K562 (cell line): ENCODE results near the gene ACCSL. TPM values are rescaled to one million over a fixed set of nuclear protein-coding genes. Genes with fewer than 3 reads are reported as not detected.

ENCODE experiments used
- ATAC-seq: fragments of 200-7000 bp; cut with Tn5 transposase; 3 replicates; pipeline ENCODE4 v1.9.1; 2020; ENCODE audit warnings: moderate library complexity
- BruUV-seq: library from RNA; stranded (reverse); fragments of 400-500 nt; replicated peaks from 2 replicates; lab custom pipeline; 2021; lab: Mats Ljungman, UMichigan
- CTCF ChIA-PET: fragments of 300-600 bp; formaldehyde crosslinking; extraction: SDS; loops from one replicate; lab custom pipeline; 2021; ENCODE audit warnings: low intra/inter-chr PET ratio; lab: Yijun Ruan, JAX
- POLR2A ChIA-PET: fragments of 300-600, 350-650 bp; sonication (Branson Sonifier 250); formaldehyde crosslinking; extraction: SDS; loops from one replicate; lab custom pipeline; 2021; ENCODE audit warnings: antibody characterized with exemption, inconsistent platforms; lab: Yijun Ruan, JAX
- DNase-seq, 4 experiments: peaks; one replicate each; pipeline versions ENCODE4 v3.0.0 to v3.0.0-alpha.2; 2011 to 2018; ENCODE audit warnings: low spot score in 3 of 4, mixed read lengths in 3 of 4; ENCODE audit errors: extremely low read depth in 1 of 4
- FAIRE-seq: peaks from 2 replicates; lab custom pipeline; 2011; peaks lifted over from hg19 to GRCh38; lab: Jason Lieb, UNC
- H2AFZ ChIP-seq: 2 replicates; pipeline ENCODE4 v1.6.0; 2011; ENCODE audit warnings: low read depth, low read length, control low read depth, inconsistent platforms
- H3K27ac ChIP-seq: fragments of 200-600 bp; 3 replicates; pipeline ENCODE4 v1.8.0; 2011; ENCODE audit warnings: low read depth, mild to moderate bottlenecking, control low read depth, inconsistent platforms, low read length, moderate library complexity, mixed read lengths; ENCODE audit errors: extremely low read depth
- H3K27me3 ChIP-seq, 2 experiments: fragments of 300-600 bp in 1 of 2; 2 replicates in 1 of 2; 3 replicates in 1 of 2; pipeline versions ENCODE4 v1.6.0 to v1.8.0; 2011; ENCODE audit warnings: inconsistent platforms in 2 of 2, low read length in 2 of 2, mild to moderate bottlenecking in 1 of 2, mixed read lengths in 1 of 2, moderate library complexity in 1 of 2; ENCODE audit not compliant: control insufficient read depth in 2 of 2, insufficient read depth in 2 of 2
- H3K36me3 ChIP-seq: fragments of 300-600 bp; 3 replicates; pipeline ENCODE4 v1.8.0; 2011; ENCODE audit warnings: mild to moderate bottlenecking, low read length, inconsistent platforms; ENCODE audit not compliant: control insufficient read depth, insufficient read depth
- H3K4me1 ChIP-seq, 2 experiments: fragments of 200-600 bp in 1 of 2; replicated peaks in 1 of 2; 2 replicates in 1 of 2; 3 replicates in 1 of 2; pipeline versions ENCODE4 v1.5.1 to v1.8.0; 2011; ENCODE audit warnings: inconsistent platforms in 2 of 2, low read length in 2 of 2, mild to moderate bottlenecking in 1 of 2, mixed read lengths in 1 of 2, moderate library complexity in 1 of 2; ENCODE audit not compliant: control insufficient read depth in 2 of 2, insufficient read depth in 2 of 2
- H3K4me2 ChIP-seq: 2 replicates; pipeline ENCODE4 v1.6.1; 2011; ENCODE audit warnings: low read length, control low read depth, inconsistent platforms, mixed read lengths; ENCODE audit not compliant: insufficient read depth
- H3K4me3 ChIP-seq: fragments of 200-600 bp; sonication (generic), shearing (Covaris generic); 2 replicates; pipeline ENCODE4 v1.5.1; 2016; ENCODE audit warnings: control low read depth, inconsistent platforms
- H3K79me2 ChIP-seq: fragments of 200-600 bp; 3 replicates; pipeline ENCODE4 v1.8.0; 2011; ENCODE audit warnings: low read length, inconsistent platforms; ENCODE audit not compliant: control insufficient read depth, insufficient read depth
- H3K9ac ChIP-seq, 2 experiments: 2 replicates each; pipeline versions ENCODE4 v1.6.0 to v1.6.1; 2011; ENCODE audit warnings: low read depth in 2 of 2, low read length in 2 of 2, control low read depth in 1 of 2, inconsistent platforms in 1 of 2, mild to moderate bottlenecking in 1 of 2, mixed read lengths in 1 of 2; ENCODE audit not compliant: insufficient read depth in 1 of 2
- H3K9me1 ChIP-seq: one replicate; pipeline ENCODE4 v1.6.0; 2011; ENCODE audit warnings: inconsistent platforms, mild to moderate bottlenecking, low read length, moderate library complexity; ENCODE audit not compliant: control insufficient read depth, insufficient read depth
- H3K9me3 ChIP-seq: replicated peaks from 2 replicates; pipeline ENCODE4 v1.5.1; 2011; ENCODE audit warnings: low read depth, low read length, inconsistent platforms; ENCODE audit not compliant: control insufficient read depth, insufficient read depth
- H4K20me1 ChIP-seq: replicated peaks from 2 replicates; pipeline ENCODE4 v1.6.1; 2011; ENCODE audit warnings: low read length, inconsistent platforms, mixed read lengths; ENCODE audit not compliant: control insufficient read depth, insufficient read depth
- CHD2 ChIP-seq: IDR thresholded peaks from 2 replicates; pipeline ENCODE4 v1.6.1; 2011; ENCODE audit warnings: low read depth, low read length
- JUN ChIP-seq, 2 experiments: sonication (generic) in 1 of 2; formaldehyde crosslinking in 1 of 2; IDR thresholded peaks; 2 replicates each; pipeline versions ENCODE4 v1.6.1 to v1.8.0; 2012 to 2022; ENCODE audit warnings: borderline replicate concordance in 2 of 2, mild to moderate bottlenecking in 2 of 2, improper control_type of control experiment in 1 of 2, low read depth in 1 of 2, low read length in 1 of 2, missing genetic modification reagents in 1 of 2
- MAFK ChIP-seq: IDR thresholded peaks from 2 replicates; pipeline ENCODE4 v1.6.1; 2011; ENCODE audit warnings: low read length, improper control_type of control experiment
- NFE2L1 ChIP-seq: fragments of 450-650 bp; IDR thresholded peaks from 2 replicates; pipeline ENCODE4 v1.6.1; 2016; ENCODE audit warnings: missing genetic modification characterization, low read depth, mild to moderate bottlenecking, missing compliant biosample characterization, moderate library complexity, borderline replicate concordance
- NR2C2 ChIP-seq, 2 experiments: fragments of 200-800 bp in 1 of 2; sonication (Bioruptor generic) in 1 of 2; sonication (generic) in 1 of 2; formaldehyde crosslinking in 1 of 2; IDR thresholded peaks; 2 replicates each; pipeline versions ENCODE4 v1.6.1 to v1.8.0; 2016 to 2022; ENCODE audit warnings: mild to moderate bottlenecking in 1 of 2, missing compliant biosample characterization in 1 of 2, missing genetic modification characterization in 1 of 2, missing genetic modification reagents in 1 of 2
- RBBP5 ChIP-seq: fragments of 200-600 bp; sonication (generic); IDR thresholded peaks from 2 replicates; pipeline ENCODE4 v1.6.1; 2012; ENCODE audit warnings: borderline replicate concordance, mild to moderate bottlenecking, low read length, control low read depth, inconsistent platforms; ENCODE audit not compliant: insufficient read depth, poor library complexity, severe bottlenecking
- SMAD3 ChIP-seq: fragments of 450-650 bp; formaldehyde crosslinking; conservative IDR thresholded peaks from 2 replicates; pipeline ENCODE4 v1.4.0; 2020; ENCODE audit warnings: mild to moderate bottlenecking
- SMAD4 ChIP-seq: fragments of 250-450 bp; sonication (Bioruptor Pico); conservative IDR thresholded peaks from 2 replicates; pipeline ENCODE4 v1.8.0; 2021; ENCODE audit warnings: inconsistent platforms, mild to moderate bottlenecking, moderate library complexity
- SMARCB1 ChIP-seq: IDR thresholded peaks from 2 replicates; pipeline ENCODE4 v1.6.1; 2011; ENCODE audit warnings: improper control_type of control experiment, low read depth; ENCODE audit not compliant: insufficient read length
- STAG1 ChIP-seq: sonication (generic); formaldehyde crosslinking; IDR thresholded peaks from 2 replicates; pipeline ENCODE4 v1.5.0; 2020; ENCODE audit warnings: missing genetic modification reagents, borderline replicate concordance
- ZNF778 ChIP-seq: fragments of 450-650 bp; formaldehyde crosslinking; IDR thresholded peaks from 2 replicates; pipeline ENCODE4 v1.4.0; 2020; ENCODE audit warnings: mild to moderate bottlenecking, moderate library complexity
- ZSCAN29 ChIP-seq: fragments of 450-650 bp; IDR thresholded peaks from 2 replicates; pipeline ENCODE4 v1.6.1; 2017
- WGBS: fragments of 100-300 bp; shearing (Covaris generic); methylation state at CpG from one replicate; pipeline ENCODE4 v1.1.6; 2016; ENCODE audit warnings: low coverage, mixed read lengths; ENCODE audit not compliant: insufficient coverage; ENCODE audit errors: missing lambda C conversion rate; 5-methylcytosine and 5-hydroxymethylcytosine counted together
- in situ Hi-C: fragments of 300-500 bp; cut with MboI; formaldehyde crosslinking; loops from 4 replicates; pipeline ENCODE4 v1.15.0; 2018; ENCODE audit warnings: inconsistent platforms, mixed read lengths
- intact Hi-C: fragments of 100-400 bp; cut with micrococcal nuclease; formaldehyde crosslinking; loops from 2 replicates; pipeline ENCODE4 v1.14.2; 2022
- polyA plus RNA-seq, 8 experiments: library from polyadenylated mRNA; depleted of rRNA in 4 of 8; stranded (reverse) in 5 of 8; unstranded in 3 of 8; fragments of >200 nt; fragmentation: Nextera tagmentation in 2 of 8; fragmentation: Illumina TruSeq in 1 of 8; extraction: Ambion mirVana in 2 of 8; extraction: Trizol in 1 of 8; gene quantifications; 2 replicates each; pipeline versions ENCODE4 v1.2.1 to v1.2.3, GENCODE V29; 2011 to 2014; ENCODE audit warnings: inconsistent platforms in 1 of 8, missing spikeins in 1 of 8
- total RNA-seq, 7 experiments: library from RNA; depleted of rRNA in 6 of 7; stranded (reverse); fragments of >200 nt in 6 of 7; fragmentation: Illumina TruSeq in 2 of 7; extraction: Trizol in 2 of 7; gene quantifications; 2 replicates each; pipeline versions ENCODE4 v1.2.1 to v1.2.3, GENCODE V29; 2011 to 2021; ENCODE audit warnings: low replicate concordance in 1 of 7
- TF ChIP-seq, protein P1 (sequence below): fragments of 200-800 bp; sonication (Bioruptor generic); IDR thresholded peaks from 2 replicates; pipeline ENCODE4 v1.6.1; 2017; ENCODE audit warnings: missing genetic modification characterization, missing compliant biosample characterization
- TF ChIP-seq, protein P2 (sequence below): sonication (generic); formaldehyde crosslinking; IDR thresholded peaks from 2 replicates; pipeline ENCODE4 v1.8.1; 2023; ENCODE audit warnings: mild to moderate bottlenecking, missing genetic modification reagents, moderate library complexity
- TF ChIP-seq, protein P3 (sequence below): fragments of 450-650 bp; IDR thresholded peaks from 2 replicates; pipeline ENCODE4 v1.6.1; 2016; ENCODE audit warnings: borderline replicate concordance

ACCSL gene
- total and polyA plus RNA-seq, 9 of the 15 experiments (the other 6 are each of a cell fraction or from before 2014, with no cell fraction given): not detected

DNA sequence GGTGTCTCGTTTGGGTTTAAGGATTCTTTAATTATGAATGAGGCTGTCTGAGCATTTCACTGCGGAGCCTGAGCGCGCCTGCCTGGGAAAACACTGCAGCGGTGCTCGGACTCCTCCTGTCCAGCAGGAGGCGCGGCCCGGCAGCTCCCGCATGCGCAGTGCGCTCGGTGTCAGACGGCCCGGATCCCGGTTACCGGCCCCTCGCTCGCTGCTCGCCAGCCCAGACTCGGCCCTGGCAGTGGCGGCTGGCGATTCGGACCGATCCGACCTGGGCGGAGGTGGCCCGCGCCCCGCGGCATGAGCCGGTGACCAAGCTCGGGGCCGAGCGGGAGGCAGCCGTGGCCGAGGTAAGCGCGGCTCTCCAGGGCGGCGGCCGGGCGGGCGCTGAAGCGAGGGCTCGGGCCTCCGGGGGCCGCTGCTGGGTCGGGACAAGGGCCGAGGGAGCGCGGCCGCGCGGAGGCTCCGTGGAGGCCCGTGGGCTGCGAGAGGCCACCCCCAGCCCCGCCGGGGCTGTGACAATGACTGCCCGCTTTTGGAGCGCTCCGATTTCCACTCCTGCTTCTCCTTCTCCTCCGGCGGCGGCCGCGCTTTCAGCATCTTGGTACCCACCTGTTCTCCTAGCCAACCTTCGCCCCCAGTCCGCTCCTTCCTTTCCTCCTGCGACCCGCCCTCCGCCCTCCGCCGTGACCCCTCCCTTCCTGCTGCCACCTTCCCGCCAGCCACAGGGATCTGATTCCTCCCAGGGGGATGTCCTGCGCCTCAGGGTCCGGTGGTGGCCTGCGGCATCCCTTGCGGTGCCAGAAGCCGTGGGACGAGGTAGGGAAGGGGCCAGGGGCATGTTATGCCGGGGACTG, 48.0 kb downstream of the ACCSL start, which contains the start of gene EXT2:
Gene EXT2 (plus strand): TSS at position 173 of the 854 bp plus-strand sequence. CDS start 12,035 bp downstream, outside the sequence.
- in situ Hi-C loops (no loop called here), intact Hi-C loops (loop anchor here (2.0 kb wide), 1 partner anchor 37 kb away; no protein-coding TSS in a partner anchor)
- under 1% methylated on average over 57 of the region's 83 CpGs for WGBS
- Histone ChIP-seq H3K27me3 (no peaks in the 10 kb centered on the region), H2AFZ (peak within 1 kb of the TSS; percentile 82), H3K9me1 (no peaks in the 10 kb centered on the region), H3K79me2 (peaks cover 31% of the 10 kb centered on the region), H3K9ac (peak within 1 kb of the TSS; percentile 74 to 95; a peak in 3 of 4 replicates), H4K20me1 (0 out of 2 replicates have a peak, but pooled peaks cover 3% of the 10 kb centered on the region), H3K9me3 (no peaks in the 10 kb centered on the region), H3K4me2 (peak within 1 kb of the TSS; percentile 90), H3K4me3 (peak within 1 kb of the TSS; percentile 94), H3K36me3 (peaks cover 2% of the 10 kb centered on the region; the same call in 1 of the 3 replicates), H3K27ac (peak within 1 kb of the TSS; percentile 58; the same call in 2 of the 3 replicates), H3K4me1 (peaks cover 11 to 18% of the 10 kb centered on the region in 2 experiments; a peak in 4 of 5 replicates)
- POLR2A ChIA-PET: interaction anchor here (0.7 to 2.4 kb wide), 7 partner anchors 8 to 460 kb away, joined by 3 to 11 read pairs (median 5); no protein-coding TSS in a partner anchor
- ATAC-seq (peak; percentile 96), DNase-seq (peak; percentile 91 to 95 (median 95)), FAIRE-seq (no peak)
- CTCF ChIA-PET: interaction anchor here (3.2 kb wide), 1 partner anchor 15 kb away, joined by 13 read pairs; no protein-coding TSS in a partner anchor
- BruUV-seq: no TSS peak
- no peak for TF ChIP-seq SMARCB1
- TF ChIP-seq STAG1: no peak
- TF ChIP-seq, protein P1, sequence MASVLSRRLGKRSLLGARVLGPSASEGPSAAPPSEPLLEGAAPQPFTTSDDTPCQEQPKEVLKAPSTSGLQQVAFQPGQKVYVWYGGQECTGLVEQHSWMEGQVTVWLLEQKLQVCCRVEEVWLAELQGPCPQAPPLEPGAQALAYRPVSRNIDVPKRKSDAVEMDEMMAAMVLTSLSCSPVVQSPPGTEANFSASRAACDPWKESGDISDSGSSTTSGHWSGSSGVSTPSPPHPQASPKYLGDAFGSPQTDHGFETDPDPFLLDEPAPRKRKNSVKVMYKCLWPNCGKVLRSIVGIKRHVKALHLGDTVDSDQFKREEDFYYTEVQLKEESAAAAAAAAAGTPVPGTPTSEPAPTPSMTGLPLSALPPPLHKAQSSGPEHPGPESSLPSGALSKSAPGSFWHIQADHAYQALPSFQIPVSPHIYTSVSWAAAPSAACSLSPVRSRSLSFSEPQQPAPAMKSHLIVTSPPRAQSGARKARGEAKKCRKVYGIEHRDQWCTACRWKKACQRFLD (CRISPR knock-in tag): no peak
- TF ChIP-seq NR2C2 (CRISPR knock-in tag; IDR thresholded peaks at IDR 0.05): no peak
- peak; percentile 44 for TF ChIP-seq NR2C2 (tag; IDR thresholded peaks at IDR 0.05)
- no peak for TF ChIP-seq JUN (IDR thresholded peaks at IDR 0.05; ENCODE audit: borderline replicate concordance, low read depth, low read length)
- TF ChIP-seq JUN (CRISPR knock-in tag; IDR thresholded peaks at IDR 0.05; ENCODE audit: borderline replicate concordance): no peak
- no peak for TF ChIP-seq ZSCAN29
- no peak for TF ChIP-seq MAFK
- TF ChIP-seq RBBP5: peak; percentile 98
- TF ChIP-seq, protein P2, sequence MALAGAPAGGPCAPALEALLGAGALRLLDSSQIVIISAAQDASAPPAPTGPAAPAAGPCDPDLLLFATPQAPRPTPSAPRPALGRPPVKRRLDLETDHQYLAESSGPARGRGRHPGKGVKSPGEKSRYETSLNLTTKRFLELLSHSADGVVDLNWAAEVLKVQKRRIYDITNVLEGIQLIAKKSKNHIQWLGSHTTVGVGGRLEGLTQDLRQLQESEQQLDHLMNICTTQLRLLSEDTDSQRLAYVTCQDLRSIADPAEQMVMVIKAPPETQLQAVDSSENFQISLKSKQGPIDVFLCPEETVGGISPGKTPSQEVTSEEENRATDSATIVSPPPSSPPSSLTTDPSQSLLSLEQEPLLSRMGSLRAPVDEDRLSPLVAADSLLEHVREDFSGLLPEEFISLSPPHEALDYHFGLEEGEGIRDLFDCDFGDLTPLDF (CRISPR knock-in tag): no peak
- TF ChIP-seq, protein P3, sequence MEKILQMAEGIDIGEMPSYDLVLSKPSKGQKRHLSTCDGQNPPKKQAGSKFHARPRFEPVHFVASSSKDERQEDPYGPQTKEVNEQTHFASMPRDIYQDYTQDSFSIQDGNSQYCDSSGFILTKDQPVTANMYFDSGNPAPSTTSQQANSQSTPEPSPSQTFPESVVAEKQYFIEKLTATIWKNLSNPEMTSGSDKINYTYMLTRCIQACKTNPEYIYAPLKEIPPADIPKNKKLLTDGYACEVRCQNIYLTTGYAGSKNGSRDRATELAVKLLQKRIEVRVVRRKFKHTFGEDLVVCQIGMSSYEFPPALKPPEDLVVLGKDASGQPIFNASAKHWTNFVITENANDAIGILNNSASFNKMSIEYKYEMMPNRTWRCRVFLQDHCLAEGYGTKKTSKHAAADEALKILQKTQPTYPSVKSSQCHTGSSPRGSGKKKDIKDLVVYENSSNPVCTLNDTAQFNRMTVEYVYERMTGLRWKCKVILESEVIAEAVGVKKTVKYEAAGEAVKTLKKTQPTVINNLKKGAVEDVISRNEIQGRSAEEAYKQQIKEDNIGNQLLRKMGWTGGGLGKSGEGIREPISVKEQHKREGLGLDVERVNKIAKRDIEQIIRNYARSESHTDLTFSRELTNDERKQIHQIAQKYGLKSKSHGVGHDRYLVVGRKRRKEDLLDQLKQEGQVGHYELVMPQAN: no peak
- no peak for TF ChIP-seq CHD2
- TF ChIP-seq SMAD4 (CRISPR knock-in tag): no peak; the same call in 1 of the 2 replicates
- TF ChIP-seq NFE2L1 (tag): no peak
- TF ChIP-seq SMAD3 (CRISPR knock-in tag): no peak
- TF ChIP-seq ZNF778: no peak
